ENCODE data around the gene MYO7B.

- no peak for TF ChIP-seq CTCF (IDR thresholded peaks at IDR 0.05)
- no peak for TF ChIP-seq POLR2A (IDR thresholded peaks at IDR 0.05)
These were observed 39.8 kb downstream of the MYO7B start for GRCh38 chr2:127575185-127575765.

Data from Peyer's patch (tissue), 4 donors.